ENCODE results near the gene VSTM1. TPM values are rescaled to one million over a fixed set of nuclear protein-coding genes. Genes with fewer than 3 reads are reported as not detected.

VSTM1 gene
- total and polyA plus RNA-seq, 2 of the 4 experiments (the other 2 are of a cell fraction): not detected

- Histone ChIP-seq H2AK9ac (replicated peaks; ENCODE audit: low read depth, low read length, poor library complexity) (no peak overlapping the region), H2BK5ac (ENCODE audit: low read depth, low read length, poor library complexity, severe bottlenecking) (no peak overlapping the region), H3K4me3 (ENCODE audit: insufficient read depth, low read depth, low read length) (no peak overlapping the region), H3K18ac (ENCODE audit: low read depth, low read length) (no peak overlapping the region), H3K56ac (ENCODE audit: extremely low read depth, insufficient read depth, low read length) (no peak overlapping the region), H3K23ac (ENCODE audit: low read depth, low read length) (no peak overlapping the region), H3K9ac (ENCODE audit: low read depth, low read length) (no peak overlapping the region), H4K20me1 (ENCODE audit: insufficient read depth, low read length) (no peaks in the 10 kb centered on the region), H3K79me1 (ENCODE audit: low read depth in 1 of 2, low read length in 2 of 2) (no peaks in the 10 kb centered on the region), H3K4me1 (ENCODE audit: control insufficient read depth, insufficient read depth, low read length) (no peaks in the 10 kb centered on the region), H2BK120ac (ENCODE audit: low read depth, low read length) (no peak overlapping the region), H3K36me3 (ENCODE audit: control insufficient read depth, insufficient read depth, low read length) (no peaks in the 10 kb centered on the region), H2AFZ (replicated peaks; ENCODE audit: low read length, poor library complexity) (no peak overlapping the region), H4K5ac (ENCODE audit: low read depth, low read length) (no peak overlapping the region), H4K8ac (ENCODE audit: low read depth in 2 of 2, low read length in 2 of 2) (no peak overlapping the region), H2BK15ac (ENCODE audit: low read depth, low read length) (no peak overlapping the region), H2AK5ac (ENCODE audit: low read depth, low read length) (no peak overlapping the region), H2BK20ac (ENCODE audit: low read depth, low read length) (no peak overlapping the region), H3K14ac (replicated peaks; ENCODE audit: low read depth, low read length) (no peak overlapping the region), H4K91ac (ENCODE audit: insufficient read depth, low read depth, low read length) (no peak overlapping the region), H3K4ac (ENCODE audit: low read depth, low read length) (no peak overlapping the region), H3K9me3 (ENCODE audit: control insufficient read depth, insufficient read depth, low read length) (no peaks in the 10 kb centered on the region), H3K27ac (ENCODE audit: insufficient read depth, low read length) (no peak overlapping the region), H3K4me2 (ENCODE audit: low read depth, low read length) (no peak overlapping the region), H3K9me1 (ENCODE audit: insufficient read depth, low read length) (no peaks in the 10 kb centered on the region), H3K27me3 (ENCODE audit: control insufficient read depth, insufficient read depth, low read length) (peaks cover 32% of the 10 kb centered on the region; the same call in 1 of the 2 replicates)
- no TSS peak for BruUV-seq (replicated peaks)
- POLR2A ChIA-PET (ENCODE audit: unreplicated experiment): no interaction called here
- intact Hi-C loops (cut with micrococcal nuclease) (no loop called here), dilution Hi-C loops (cut with HindIII; ENCODE audit: low sequenced_read_pairs, unreplicated experiment) (no loop called here), in situ Hi-C loops (cut with MboI; ENCODE audit: low sequenced_read_pairs) (no loop called here)
- CTCF ChIA-PET: no interaction called here
- 65% methylated on average over 5 of the region's 9 CpGs; no CpG with 5 or more reads in 1 of the 2 experiments for WGBS, 2 experiments (ENCODE audit: extremely low coverage in 2 of 2, insufficient read length in 1 of 2)
- ATAC-seq (ENCODE audit: low read depth) (no peak), DNase-seq (no peak)
- TF ChIP-seq MXI1 (IDR thresholded peaks at IDR 0.05; ENCODE audit: borderline replicate concordance, low read depth, low read length) (no peak), NFE2L2 (IDR thresholded peaks at IDR 0.05; ENCODE audit: low read depth, low read length) (no peak)
Measured at GRCh38 chr19:53992211-53992610, 71.5 kb downstream of the VSTM1 start.
